Activated CD4-positive, alpha-beta T cell treated with anti-CD3 and anti-CD28 coated beads for 4 hours (primary cell): ENCODE data around the gene THRB.
"Not testable (repeated sequence)": the region's sequence is repeated elsewhere in the genome, so short reads cannot be mapped to it uniquely, and the experiment has no call there.

Experiments used
- DNase-seq, 2 donors: peaks; one replicate each; pipeline ENCODE4 v3.0.0-alpha.2; 2020

The THRB gene

GRCh38 chr3:24133436-24133835 lies 361.2 kb downstream of the THRB start:
- no peak for DNase-seq

GRCh38 chr3:24129549-24129948 lies 365.1 kb downstream of the THRB start:
- no peak for DNase-seq

- no peak for DNase-seq
Observed at GRCh38 chr3:24128199-24129005, 366.2 kb downstream of the THRB start.

- DNase-seq: no peak
Observed at GRCh38 chr3:24123596-24123995, 371.1 kb downstream of the THRB start.

- DNase-seq: no peak
Observed at GRCh38 chr3:24120434-24120833, 374.2 kb downstream of the THRB start.

- no peak for DNase-seq
Observed at GRCh38 chr3:24119321-24119751, 375.3 kb downstream of the THRB start.

GRCh38 chr3:24117508-24117907 lies 377.1 kb downstream of the THRB start:
- DNase-seq: no peak

- no peak for DNase-seq
Observed at GRCh38 chr3:24111711-24112110, 382.9 kb downstream of the THRB start.

- DNase-seq: no peak
Observed at GRCh38 chr3:24110051-24110450, 384.6 kb downstream of the THRB start.

GRCh38 chr3:24101676-24102168 lies 392.9 kb downstream of the THRB start:
- DNase-seq: no peak

GRCh38 chr3:24100696-24101402 lies 393.8 kb downstream of the THRB start:
- DNase-seq: no peak

GRCh38 chr3:24096695-24097290 lies 397.9 kb downstream of the THRB start:
- DNase-seq: no peak

GRCh38 chr3:24096271-24096670 lies 398.4 kb downstream of the THRB start:
- DNase-seq: no peak

- DNase-seq: not testable (repeated sequence)
Observed at GRCh38 chr3:24094818-24095217, 399.8 kb downstream of the THRB start.

GRCh38 chr3:24088782-24089181 lies 405.9 kb downstream of the THRB start:
- DNase-seq: no peak

GRCh38 chr3:24087469-24087868 lies 407.2 kb downstream of the THRB start:
- no peak for DNase-seq

- DNase-seq: no peak
Observed at GRCh38 chr3:24086617-24087404, 407.8 kb downstream of the THRB start.

- no peak for DNase-seq
Observed at GRCh38 chr3:24086206-24086605, 408.4 kb downstream of the THRB start.

- DNase-seq: no peak
Observed at GRCh38 chr3:24072193-24072592, 422.5 kb downstream of the THRB start.

- DNase-seq: no peak
Observed at GRCh38 chr3:24069045-24069444, 425.6 kb downstream of the THRB start.

- no peak for DNase-seq
Observed at GRCh38 chr3:24067483-24067882, 427.2 kb downstream of the THRB start.
